CD4-positive, alpha-beta T cell treated with Interleukin-4 for 4 hours (primary cell): ENCODE results near the gene PTPN3.

Experiments
- DNase-seq: peaks from one replicate; pipeline ENCODE4 v3.0.0-alpha.2; 2020

The PTPN3 gene

DNA sequence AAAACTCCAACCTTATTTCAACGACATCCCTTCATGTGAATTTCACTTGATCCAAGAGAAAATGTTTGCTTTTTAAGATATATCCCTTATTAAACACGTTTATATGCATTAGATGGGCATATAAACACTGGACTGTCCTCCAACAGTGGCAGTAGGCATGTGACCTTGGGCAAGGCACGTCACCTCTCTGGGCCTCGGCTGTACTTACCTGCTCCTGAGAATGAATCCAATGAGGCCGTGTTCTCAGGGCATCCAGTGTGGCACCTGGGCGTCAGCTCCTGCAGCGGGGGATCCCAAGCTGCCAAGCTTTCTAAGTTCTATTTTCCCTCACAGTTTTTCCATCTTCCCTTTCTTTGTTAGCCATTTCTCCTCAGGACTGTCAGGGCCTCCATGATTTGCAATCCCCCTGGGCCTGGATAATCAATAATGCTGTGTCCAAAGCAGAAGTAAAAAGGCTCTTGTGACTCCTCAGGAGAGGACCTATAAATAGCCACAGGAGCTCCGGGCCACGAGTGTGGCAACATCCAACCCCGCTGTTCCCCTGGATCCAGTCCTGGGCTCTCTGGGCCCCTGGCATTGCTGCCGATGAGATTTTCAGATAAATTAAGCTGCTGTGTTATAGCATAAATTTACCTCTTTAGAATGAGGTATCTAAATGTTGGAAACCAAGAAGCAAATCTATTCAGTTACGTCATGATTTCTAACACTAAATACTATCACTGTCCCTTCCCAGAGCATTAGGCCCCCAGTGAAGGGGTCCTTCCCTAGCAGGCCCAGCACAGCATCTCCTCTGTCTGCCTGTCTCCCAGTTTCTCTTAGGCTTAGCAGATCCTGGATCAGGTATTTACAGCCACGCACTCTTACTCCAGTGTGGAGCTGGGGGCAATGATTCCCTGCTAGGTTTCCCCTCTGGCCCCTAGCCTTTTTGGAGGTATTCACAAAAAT is 76.8 kb downstream of the PTPN3 start:
- no peak for DNase-seq

GRCh38 chr9:109419531-109419930 is 78.6 kb downstream of the PTPN3 start:
- DNase-seq = no peak

GRCh38 chr9:109418827-109419226 is 79.3 kb downstream of the PTPN3 start:
- no peak for DNase-seq

DNA sequence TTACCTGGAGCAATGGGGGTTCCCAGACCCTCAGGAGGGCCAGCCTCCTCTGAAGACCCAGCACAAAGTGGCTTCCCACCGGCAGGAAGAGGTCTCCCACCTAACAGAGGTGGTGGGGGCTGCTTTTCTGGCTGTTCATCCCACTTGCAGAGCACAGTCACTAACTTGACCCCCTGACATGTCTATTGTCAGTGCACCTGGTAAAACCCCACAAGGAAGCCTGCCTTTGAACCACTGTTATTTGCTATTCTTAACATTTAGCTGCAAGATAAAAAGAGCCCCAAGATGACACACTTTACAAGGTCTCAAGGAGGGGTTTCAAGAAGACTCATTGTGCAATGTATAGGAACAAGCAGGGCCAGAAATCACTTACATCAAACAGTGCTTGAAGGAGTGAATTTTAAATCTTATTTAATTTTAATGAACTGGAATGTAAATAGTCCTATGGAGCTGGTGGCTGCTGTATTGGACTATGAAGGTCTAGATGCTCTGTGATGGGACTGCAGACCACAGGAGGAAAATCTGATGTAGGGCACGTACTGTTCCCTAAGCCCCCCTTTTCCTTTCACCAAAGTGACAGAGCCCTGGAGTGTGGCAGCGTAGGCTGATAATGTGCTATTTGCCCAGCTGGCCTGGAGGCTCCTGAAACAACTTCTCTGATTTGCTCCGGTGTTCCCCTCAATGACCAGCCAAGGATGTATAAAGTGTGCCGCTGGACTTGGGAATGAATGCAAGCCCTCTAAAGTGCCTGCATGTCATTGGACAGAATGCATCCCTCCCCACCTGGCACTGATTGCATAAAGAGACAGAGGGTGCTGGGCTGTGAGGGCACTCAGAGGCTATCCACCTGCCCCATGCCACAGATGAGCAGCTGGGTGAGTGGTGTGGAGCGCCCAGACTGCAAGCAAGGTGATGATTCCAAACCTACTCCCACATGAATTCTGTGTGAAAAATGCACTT is 80.2 kb downstream of the PTPN3 start:
- DNase-seq = no peak

DNA sequence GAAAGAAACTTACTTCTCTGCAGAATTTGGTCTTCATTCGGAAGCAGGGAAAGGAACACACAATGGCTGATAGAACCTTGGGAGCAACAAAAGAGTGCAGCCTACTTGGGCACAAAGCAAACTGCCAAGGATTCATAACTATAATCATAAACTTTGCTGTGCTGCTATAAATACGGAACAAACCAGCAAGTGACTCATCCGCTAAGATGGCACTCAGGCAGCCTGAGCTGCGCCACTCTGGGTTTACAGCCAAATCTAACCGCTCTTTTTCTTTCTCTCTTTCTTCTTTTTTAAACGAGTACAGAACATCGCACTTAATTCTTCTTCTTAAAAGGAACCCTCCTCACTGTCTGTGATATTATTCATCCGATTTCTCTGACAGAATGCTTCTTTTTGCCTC is 81.1 kb downstream of the PTPN3 start:
- DNase-seq = no peak

GRCh38 chr9:109416135-109416706 is 81.9 kb downstream of the PTPN3 start:
- no peak for DNase-seq

DNA sequence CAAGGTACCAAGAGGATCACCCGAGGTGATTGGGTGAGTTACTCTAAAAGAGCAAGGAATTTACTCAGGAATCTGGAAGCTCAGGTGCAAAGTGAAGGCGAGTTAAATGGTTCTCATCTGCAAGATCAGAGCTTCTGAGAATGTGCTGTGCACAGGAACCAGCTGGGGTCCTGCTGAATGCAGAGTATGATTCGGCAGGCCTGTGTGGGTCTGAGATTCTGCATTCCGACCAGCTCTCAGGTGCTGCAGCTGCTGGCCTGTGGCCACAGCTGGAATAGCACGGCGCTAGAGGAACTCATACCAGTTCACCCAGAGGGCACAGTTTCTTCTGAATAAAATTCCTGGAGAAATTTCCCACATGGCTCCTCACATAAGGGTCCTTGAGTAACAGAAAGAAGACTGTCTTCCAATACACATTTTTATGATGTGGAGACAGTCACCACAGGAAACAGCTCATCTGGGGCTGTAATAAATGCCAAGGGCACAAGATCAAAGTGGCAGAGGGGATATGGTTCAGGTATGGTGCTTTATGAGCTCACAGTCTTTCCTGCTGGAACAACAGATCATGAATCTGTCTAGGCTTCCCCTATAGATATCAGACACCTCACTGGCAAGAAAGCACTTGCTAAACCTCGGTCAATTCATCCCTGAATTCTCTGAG is 83.9 kb downstream of the PTPN3 start:
- DNase-seq = no peak

DNA sequence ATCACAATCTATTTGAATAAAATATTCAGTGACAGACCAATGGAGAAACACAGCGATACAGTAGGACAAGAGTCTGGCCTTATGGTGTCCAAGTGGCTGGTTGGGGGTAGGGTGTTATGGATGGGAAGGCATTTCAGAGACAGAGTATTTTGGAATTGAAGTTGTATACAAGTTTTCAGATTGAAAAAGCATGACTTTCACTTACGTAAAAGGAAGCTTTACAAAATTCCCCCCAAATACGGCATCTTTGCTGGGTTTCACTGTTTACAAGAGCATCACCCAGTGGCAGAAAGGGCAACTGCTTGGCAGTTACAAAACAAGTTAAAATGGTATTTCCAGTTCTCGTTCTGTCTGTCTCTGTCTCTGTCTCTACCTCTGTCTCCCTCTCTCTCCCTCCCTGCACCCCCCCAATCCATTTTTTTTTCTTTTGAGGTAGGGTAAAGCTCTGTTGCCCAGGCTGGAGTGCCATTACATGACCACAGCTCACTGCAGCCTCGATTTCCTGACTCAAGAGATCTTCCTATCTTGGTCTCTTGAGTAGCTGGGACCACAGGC is 86.2 kb downstream of the PTPN3 start:
- DNase-seq = peak; percentile 20

DNA sequence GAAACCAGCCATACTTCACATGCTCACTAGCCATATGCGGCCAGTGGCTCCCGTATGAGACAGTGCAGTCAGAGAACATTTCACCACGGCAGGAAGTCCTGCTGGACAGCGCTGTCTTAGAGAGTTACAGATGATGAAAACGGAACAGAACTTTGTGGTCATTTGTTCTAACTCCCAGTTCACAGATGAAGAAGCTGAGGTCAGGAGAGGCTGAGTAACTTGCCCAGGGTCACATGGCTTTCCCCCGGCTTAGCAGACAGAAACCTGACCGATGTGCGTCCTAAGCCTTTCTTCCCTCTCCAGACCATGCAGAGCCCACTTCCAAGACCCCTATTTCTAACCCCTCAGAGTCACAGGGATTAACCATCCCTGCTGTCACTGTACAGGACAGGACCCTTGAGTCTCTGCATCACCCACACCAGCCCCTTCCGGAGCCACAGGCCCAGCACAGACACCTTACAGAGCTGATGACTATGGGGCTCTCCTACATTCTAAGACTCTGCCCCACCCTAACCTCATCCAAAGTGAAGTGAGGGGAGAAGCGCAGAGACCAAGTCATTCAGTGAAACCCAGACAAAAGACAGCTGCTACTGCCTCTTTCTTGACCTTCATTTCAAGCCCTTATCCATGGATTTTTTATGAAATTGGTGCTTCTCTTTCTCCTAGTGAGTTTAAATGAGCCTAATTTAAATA is 86.9 kb downstream of the PTPN3 start:
- no peak for DNase-seq

- no peak for DNase-seq
These were observed 88.2 kb downstream of the PTPN3 start for GRCh38 chr9:109409773-109410397.

DNA sequence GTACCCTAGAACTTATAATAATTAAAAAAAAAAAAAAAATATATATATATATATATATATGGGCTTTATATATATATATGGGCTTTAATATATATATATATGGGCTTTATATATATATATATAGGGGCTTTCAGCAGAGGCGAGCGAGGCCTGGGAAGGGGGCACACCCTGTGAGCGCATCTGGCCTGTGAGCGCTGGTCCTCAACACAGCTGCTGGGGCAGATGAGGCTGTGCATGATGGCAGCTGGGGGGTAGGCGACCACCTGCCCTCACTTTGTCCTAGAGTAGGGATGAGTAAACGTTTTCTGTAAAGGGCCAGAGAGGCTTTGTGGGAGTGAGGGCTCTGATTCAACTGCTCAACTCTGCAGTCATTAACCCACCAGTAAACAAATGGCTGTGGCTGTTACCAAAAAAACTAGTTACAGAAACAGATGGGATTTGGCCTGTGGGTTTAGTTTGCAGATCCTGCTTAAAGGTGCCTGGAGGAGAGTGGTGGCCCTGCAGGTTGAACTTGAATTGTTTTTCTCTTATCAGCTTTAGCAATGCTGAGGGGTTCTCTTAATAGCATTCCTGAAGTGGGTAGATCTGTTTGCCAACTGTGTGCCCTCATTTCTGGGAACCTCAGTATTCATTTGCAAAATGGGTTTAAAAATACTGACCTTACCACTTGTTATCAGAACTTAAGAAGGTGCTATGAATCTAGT is 89.2 kb downstream of the PTPN3 start:
- DNase-seq = no peak

GRCh38 chr9:109403766-109404320 is 94.3 kb downstream of the PTPN3 start:
- DNase-seq = no peak

- no peak for DNase-seq
These were observed 95.0 kb downstream of the PTPN3 start for GRCh38 chr9:109403116-109403515.

GRCh38 chr9:109401990-109402318 is 96.2 kb downstream of the PTPN3 start:
- DNase-seq = no peak

- peak; percentile 10 for DNase-seq
These were observed 96.7 kb downstream of the PTPN3 start for GRCh38 chr9:109401169-109401989.

DNA sequence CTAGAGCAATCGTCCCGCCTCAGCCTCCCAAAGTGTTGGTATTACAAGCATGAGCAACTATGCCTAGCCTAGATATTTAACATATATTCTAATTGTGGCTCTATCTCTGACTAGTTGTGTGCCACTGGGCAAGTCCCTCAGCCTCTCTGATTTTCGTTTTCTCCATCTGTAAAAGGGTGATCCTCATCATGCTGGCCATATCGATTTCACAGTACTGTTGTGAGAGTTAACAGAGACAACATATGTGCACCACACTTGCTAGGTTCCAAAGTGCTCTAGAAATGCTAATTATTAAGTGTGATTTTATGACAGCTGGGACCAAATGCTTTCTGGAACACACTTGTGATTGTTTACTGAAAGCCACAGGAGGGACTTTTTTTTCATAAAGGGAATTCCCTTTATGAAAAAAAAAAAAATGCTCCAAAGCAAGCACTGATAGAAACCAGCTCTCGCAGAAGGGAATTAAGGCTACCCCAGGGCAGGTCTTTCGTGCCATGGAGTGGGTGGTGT is 98.8 kb downstream of the PTPN3 start:
- DNase-seq = no peak

DNA sequence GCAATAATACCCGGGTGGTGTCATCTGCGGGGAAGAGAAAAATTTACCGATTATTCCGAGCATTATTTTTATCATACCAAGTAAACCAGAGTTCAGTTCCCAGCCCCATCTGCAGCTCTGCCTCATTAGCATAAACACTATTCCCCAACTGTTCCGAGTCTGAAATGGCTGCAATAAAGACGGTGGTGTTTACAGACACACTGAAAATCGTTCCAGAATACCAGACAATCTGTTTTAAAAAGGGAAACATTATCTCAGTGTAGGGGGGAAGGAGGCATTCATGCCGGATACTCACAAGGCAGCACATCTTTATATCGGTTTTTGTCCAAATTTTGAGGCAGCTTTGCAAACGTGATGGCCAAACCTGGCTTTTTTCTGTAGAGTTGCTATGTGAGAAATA is 106.9 kb downstream of the PTPN3 start:
- DNase-seq = no peak

GRCh38 chr9:109387856-109388255 is 110.3 kb downstream of the PTPN3 start:
- no peak for DNase-seq

- DNase-seq = no peak
These were observed 110.9 kb downstream of the PTPN3 start for GRCh38 chr9:109387206-109387605.
